H1 (cell line): ENCODE measurements around the gene VAT1L. TPM values are rescaled to one million over a fixed set of nuclear protein-coding genes. Genes with fewer than 3 reads are reported as not detected.

Experiments
- CBX8 ChIP-seq: fragments of 300-800, 300-1000 bp; sonication (generic); IDR thresholded peaks from 2 replicates; pipeline ENCODE4 v1.7.1; 2016; ENCODE audit warnings: low read depth, low read length, borderline replicate concordance
- CHD7 ChIP-seq: fragments of 300-600 bp; sonication (generic); IDR thresholded peaks from 2 replicates; pipeline ENCODE4 v1.7.1; 2012; ENCODE audit warnings: low read length, moderate library complexity, mild to moderate bottlenecking, inconsistent platforms; ENCODE audit not compliant: insufficient replicate concordance
- CTCF ChIP-seq, 3 experiments: IDR thresholded peaks; 1 replicate in 2 of 3; 2 replicates in 1 of 3; pipeline versions ENCODE4 v1.5.1 to v1.6.1; 2011; ENCODE audit warnings: low read length in 3 of 3, mild to moderate bottlenecking in 3 of 3, inconsistent platforms in 2 of 3, low read depth in 1 of 3, moderate library complexity in 1 of 3; ENCODE audit not compliant: insufficient read depth in 1 of 3; ENCODE audit errors: control extremely low read depth in 1 of 3
- E2F6 ChIP-seq: IDR thresholded peaks from 2 replicates; pipeline ENCODE4 v1.6.1; 2012; ENCODE audit warnings: inconsistent platforms
- JUN ChIP-seq: IDR thresholded peaks from 2 replicates; pipeline ENCODE4 v1.6.1; 2011; ENCODE audit warnings: low read depth, mild to moderate bottlenecking, improper control_type of control experiment, low read length
- SIRT6 ChIP-seq: IDR thresholded peaks from one replicate; pipeline ENCODE4 v1.7.1; 2012; ENCODE audit warnings: low read length, inconsistent platforms
- SP1 ChIP-seq: IDR thresholded peaks from 2 replicates; pipeline ENCODE4 v1.6.1; 2011; ENCODE audit warnings: low read depth, low read length
- polyA plus RNA-seq, 7 experiments: library from polyadenylated mRNA; depleted of rRNA in 3 of 7; stranded (reverse) in 5 of 7; unstranded in 2 of 7; fragments of >200 nt in 5 of 7; fragments of 200-250 nt in 2 of 7; gene quantifications; 1 replicate in 5 of 7; 2 replicates in 1 of 7; 4 replicates in 1 of 7; pipeline versions ENCODE4 v1.2.1 to v1.2.3, GENCODE V29; 2011 to 2013; ENCODE audit warnings: missing spikeins in 2 of 7, mixed read lengths in 2 of 7
- total RNA-seq: library from RNA; stranded (reverse); fragmentation: NEBNext Ultra II Directional; extraction: Animal tissue kit (Norgen Biotek cat#: 25700); gene quantifications from 2 replicates; pipeline ENCODE4 v1.2.1, GENCODE V29; 2021

VAT1L gene
- total and polyA plus RNA-seq, 2 of the 8 experiments (the other 6 are each of a cell fraction or from before 2014, with no cell fraction given) = 46.3 to 48.2 TPM

- TF ChIP-seq CTCF (IDR thresholded peaks at IDR 0.05; ENCODE audit: control extremely low read depth in 1 of 3, insufficient read depth in 1 of 3, low read depth in 1 of 3, low read length in 3 of 3) (no peak), CHD7 (no peak), E2F6 (no peak), CBX8 (no peak), SP1 (no peak), JUN (no peak), SIRT6 (no peak)
Measured at GRCh38 chr16:77759821-77760220, 28.5 kb upstream of the VAT1L start (continued).
